IMR-90 (cell line): Measurements from ENCODE around the gene LYZL1.

Source experiments
- BHLHE40 ChIP-seq: fragments of 150-350 bp; IDR thresholded peaks from 2 replicates; pipeline ENCODE4 v1.6.1; 2016; ENCODE audit warnings: mild to moderate bottlenecking, low read depth, low read length
- CHD1 ChIP-seq: IDR thresholded peaks from 2 replicates; pipeline ENCODE4 v1.6.1; 2012; ENCODE audit warnings: low read depth, low read length, improper control_type of control experiment
- CTCF ChIP-seq: conservative IDR thresholded peaks from 2 replicates; pipeline ENCODE4 v1.5.1; 2012; ENCODE audit warnings: mild to moderate bottlenecking, low read depth, low read length, improper control_type of control experiment
- ELK1 ChIP-seq: fragments of 150-350 bp; IDR thresholded peaks from 2 replicates; pipeline ENCODE4 v1.6.1; 2016; ENCODE audit warnings: low read depth, mild to moderate bottlenecking, low read length, moderate library complexity, borderline replicate concordance
- FOS ChIP-seq: fragments of 150-350 bp; IDR thresholded peaks from 2 replicates; pipeline ENCODE4 v1.6.1; 2016; ENCODE audit warnings: low read depth, low read length
- POLR2A ChIP-seq: IDR thresholded peaks from 2 replicates; pipeline ENCODE4 v1.6.1; 2012; ENCODE audit warnings: mild to moderate bottlenecking, low read depth, low read length
- RAD21 ChIP-seq: IDR thresholded peaks from 2 replicates; pipeline ENCODE4 v1.6.1; 2012; ENCODE audit warnings: low read length, improper control_type of control experiment
- RCOR1 ChIP-seq: IDR thresholded peaks from 2 replicates; pipeline ENCODE4 v1.6.1; 2012; ENCODE audit warnings: mild to moderate bottlenecking, low read length, improper control_type of control experiment; ENCODE audit not compliant: insufficient replicate concordance
- SMC3 ChIP-seq: fragments of 150-350 bp; IDR thresholded peaks from 2 replicates; pipeline ENCODE4 v1.6.1; 2016; ENCODE audit warnings: low read depth, mild to moderate bottlenecking, antibody characterized with exemption, low read length, moderate library complexity

- TF ChIP-seq POLR2A, result no peak
- no peak for TF ChIP-seq CHD1
- TF ChIP-seq CTCF, result no peak
- no peak for TF ChIP-seq BHLHE40
- TF ChIP-seq SMC3, result no peak
- TF ChIP-seq RAD21, result no peak
- no peak for TF ChIP-seq ELK1
- no peak for TF ChIP-seq FOS
- no peak for TF ChIP-seq RCOR1
Measured at GRCh38 chr10:29245476-29245875, 43.4 kb upstream of the LYZL1 start.
